DND-41 (cell line): ENCODE results near the gene CYB561D2.

Experiments
- EZH2 ChIP-seq: IDR thresholded peaks from 3 replicates; pipeline ENCODE4 v1.6.1; 2012; ENCODE audit warnings: borderline replicate concordance, low read depth, mild to moderate bottlenecking, moderate library complexity, low read length, inconsistent platforms; ENCODE audit not compliant: severe bottlenecking
- TF ChIP-seq, protein P1 (sequence below): IDR thresholded peaks from 2 replicates; pipeline ENCODE4 v1.5.1; 2012; ENCODE audit warnings: borderline replicate concordance, low read length, moderate library complexity, mild to moderate bottlenecking; ENCODE audit not compliant: poor library complexity, severe bottlenecking; ENCODE audit errors: extremely low read depth

DNA sequence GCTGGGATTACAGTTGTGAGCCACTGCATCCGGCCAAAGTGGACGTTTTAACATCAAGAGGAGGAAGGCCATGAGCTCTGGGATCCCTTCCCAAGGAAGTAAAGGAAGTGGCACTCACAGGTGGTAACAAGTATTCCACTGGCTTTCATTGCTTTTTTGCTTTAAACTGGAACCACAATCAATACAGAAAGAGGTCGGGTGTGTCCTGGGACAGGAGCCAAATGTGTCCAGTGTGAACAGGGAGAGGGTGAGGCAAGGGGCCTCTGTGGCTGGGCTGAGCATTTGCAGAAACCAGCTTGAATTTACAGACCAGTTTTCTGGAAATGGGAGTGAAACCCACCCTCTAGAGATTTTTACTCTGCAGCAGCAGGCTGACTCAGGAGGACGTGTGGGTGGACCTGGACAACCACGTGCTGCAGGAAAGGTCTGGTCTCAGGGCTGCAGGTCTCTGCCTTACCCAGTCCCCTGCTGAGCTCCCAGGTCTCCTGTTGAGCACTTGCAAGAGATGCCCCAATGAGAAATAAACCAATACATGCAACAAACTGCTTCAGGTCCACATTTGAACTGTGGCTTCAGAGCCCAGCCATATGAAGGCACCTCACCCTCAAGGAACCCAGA lies 51.4 kb downstream of the CYB561D2 start:
- TF ChIP-seq, protein P1, sequence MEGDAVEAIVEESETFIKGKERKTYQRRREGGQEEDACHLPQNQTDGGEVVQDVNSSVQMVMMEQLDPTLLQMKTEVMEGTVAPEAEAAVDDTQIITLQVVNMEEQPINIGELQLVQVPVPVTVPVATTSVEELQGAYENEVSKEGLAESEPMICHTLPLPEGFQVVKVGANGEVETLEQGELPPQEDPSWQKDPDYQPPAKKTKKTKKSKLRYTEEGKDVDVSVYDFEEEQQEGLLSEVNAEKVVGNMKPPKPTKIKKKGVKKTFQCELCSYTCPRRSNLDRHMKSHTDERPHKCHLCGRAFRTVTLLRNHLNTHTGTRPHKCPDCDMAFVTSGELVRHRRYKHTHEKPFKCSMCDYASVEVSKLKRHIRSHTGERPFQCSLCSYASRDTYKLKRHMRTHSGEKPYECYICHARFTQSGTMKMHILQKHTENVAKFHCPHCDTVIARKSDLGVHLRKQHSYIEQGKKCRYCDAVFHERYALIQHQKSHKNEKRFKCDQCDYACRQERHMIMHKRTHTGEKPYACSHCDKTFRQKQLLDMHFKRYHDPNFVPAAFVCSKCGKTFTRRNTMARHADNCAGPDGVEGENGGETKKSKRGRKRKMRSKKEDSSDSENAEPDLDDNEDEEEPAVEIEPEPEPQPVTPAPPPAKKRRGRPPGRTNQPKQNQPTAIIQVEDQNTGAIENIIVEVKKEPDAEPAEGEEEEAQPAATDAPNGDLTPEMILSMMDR: no peak
- no peak for TF ChIP-seq EZH2
